ES-I3 (cell line): Measurements from ENCODE around the gene ABHD6.
"Not testable (repeated sequence)": the region's sequence is repeated elsewhere in the genome, so short reads cannot be mapped to it uniquely, and the experiment has no call there.

Experiments
- H3K36me3 ChIP-seq: 2 replicates; pipeline ENCODE4 v1.6.1; 2013; ENCODE audit warnings: mild to moderate bottlenecking, low read length, control low read depth, moderate library complexity; ENCODE audit not compliant: insufficient read depth
- H3K4me1 ChIP-seq: 2 replicates; pipeline ENCODE4 v1.6.1; 2013; ENCODE audit warnings: mild to moderate bottlenecking, control low read depth, low read length; ENCODE audit not compliant: insufficient read depth
- H3K9ac ChIP-seq: 2 replicates; pipeline ENCODE4 v1.6.1; 2013; ENCODE audit warnings: low read depth, mild to moderate bottlenecking, low read length, moderate library complexity
- H3K9me3 ChIP-seq: 2 replicates; pipeline ENCODE4 v1.6.1; 2013; ENCODE audit warnings: mild to moderate bottlenecking, low read length, moderate library complexity; ENCODE audit not compliant: control insufficient read depth, insufficient read depth

ABHD6 gene

GRCh38 chr3:58336135-58336882 lies 98.7 kb downstream of the ABHD6 start:
- Histone ChIP-seq H3K4me1 (peaks cover 8% of the 10 kb centered on the region), H3K36me3 (no peaks in the 10 kb centered on the region), H3K9me3 (no peaks in the 10 kb centered on the region), H3K9ac (no peak overlapping the region)

DNA sequence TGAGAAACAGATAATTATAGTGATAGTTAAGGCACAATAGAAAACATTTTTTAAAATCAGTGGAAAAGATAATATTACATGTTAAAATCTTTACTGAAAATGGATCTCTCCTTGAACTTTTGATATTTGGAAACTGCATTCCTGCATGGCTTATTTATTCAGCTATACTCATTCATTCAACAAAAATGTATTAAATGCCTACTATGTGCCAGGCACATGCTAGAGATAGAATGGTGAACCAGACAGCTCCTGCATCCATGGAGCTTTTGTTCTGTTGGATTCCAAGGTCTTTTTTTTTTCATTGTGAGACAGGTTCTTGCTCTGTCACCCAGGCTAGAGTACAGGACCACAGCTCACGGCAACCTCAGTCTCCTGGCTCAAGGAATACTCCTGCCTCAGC lies 99.6 kb downstream of the ABHD6 start:
- H3K4me1 ChIP-seq, result peaks cover 8% of the 10 kb centered on the region
- H3K9ac ChIP-seq, result no peak overlapping the region
- no peaks in the 10 kb centered on the region for H3K36me3 ChIP-seq
- no peaks in the 10 kb centered on the region for H3K9me3 ChIP-seq

- H3K9ac ChIP-seq, H3K36me3 ChIP-seq, H3K4me1 ChIP-seq, H3K9me3 ChIP-seq: not testable (repeated sequence)
Observed at GRCh38 chr3:58339146-58339545, 101.6 kb downstream of the ABHD6 start.

DNA sequence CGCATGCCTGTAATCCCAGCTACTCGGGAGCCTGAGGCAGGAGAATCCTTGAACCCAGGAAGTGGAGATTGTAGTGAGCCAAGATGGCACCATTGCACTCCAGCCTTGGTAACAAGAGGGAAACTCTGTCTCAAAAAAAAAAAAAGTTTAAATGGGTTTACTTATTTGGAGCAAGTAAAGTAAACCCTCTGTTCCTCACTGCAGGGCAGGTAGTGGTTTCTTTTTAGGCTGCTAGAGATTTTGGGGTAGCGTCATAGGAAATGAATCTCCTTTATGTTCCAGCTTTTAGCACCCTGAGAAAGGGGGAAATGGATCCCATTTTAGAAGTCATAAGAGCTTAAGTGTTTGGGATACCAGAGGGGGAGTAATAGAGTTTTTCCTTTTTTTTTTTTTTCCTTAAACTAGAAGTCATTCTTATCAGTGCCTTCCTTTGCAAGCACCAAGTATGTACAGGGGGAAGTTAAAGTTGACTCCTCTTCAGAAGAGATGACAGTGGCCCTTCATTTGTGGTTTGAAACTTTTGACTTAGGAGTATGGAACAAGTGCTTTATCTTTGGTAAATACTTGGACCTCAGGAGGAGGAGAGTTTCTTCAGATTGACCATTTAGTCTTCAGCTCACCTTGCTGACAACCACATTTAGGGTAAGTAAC lies 103.1 kb downstream of the ABHD6 start:
- Histone ChIP-seq H3K9ac (no peak overlapping the region), H3K36me3 (no peaks in the 10 kb centered on the region), H3K9me3 (no peaks in the 10 kb centered on the region), H3K4me1 (no peaks in the 10 kb centered on the region)

DNA sequence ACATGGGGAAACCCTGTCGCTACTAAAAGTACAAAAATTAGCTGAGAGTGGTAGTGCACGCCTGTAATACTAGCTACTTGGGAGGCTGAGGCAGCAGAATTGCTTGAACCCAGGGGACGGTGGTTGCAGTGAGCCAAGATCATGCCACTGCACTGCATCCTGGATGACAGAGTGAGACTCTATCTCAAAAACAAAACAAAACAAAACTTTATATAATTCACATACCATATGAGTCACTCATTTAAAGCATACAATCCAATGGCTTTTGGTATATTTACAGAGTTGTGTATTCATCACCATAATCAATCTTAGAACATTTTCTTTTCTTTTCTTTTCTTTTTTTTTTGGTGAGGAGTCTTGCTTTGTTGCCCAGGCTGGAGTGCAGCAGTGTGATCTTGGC lies 103.8 kb downstream of the ABHD6 start:
- no peaks in the 10 kb centered on the region for H3K4me1 ChIP-seq
- no peaks in the 10 kb centered on the region for H3K9me3 ChIP-seq
- no peak overlapping the region for H3K9ac ChIP-seq
- H3K36me3 ChIP-seq, result no peaks in the 10 kb centered on the region

DNA sequence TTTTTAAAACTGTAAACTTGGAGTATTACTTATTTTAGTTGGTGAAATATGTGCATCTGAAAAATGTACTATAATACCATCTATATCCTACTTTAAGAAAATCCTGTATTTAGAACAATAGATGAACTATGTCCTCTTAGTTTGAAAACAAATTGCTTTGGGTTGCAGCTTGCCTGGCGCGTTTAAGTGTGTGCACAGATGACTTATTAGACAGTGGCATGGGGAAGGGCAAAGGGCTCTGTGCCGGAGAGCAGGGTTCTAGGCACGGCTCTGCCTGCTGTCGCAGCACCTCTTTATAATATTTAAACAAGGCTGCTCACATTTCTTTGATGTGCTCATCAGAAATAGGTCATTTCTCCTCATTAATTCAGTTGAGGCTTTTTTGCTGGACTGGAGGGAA lies 105.1 kb downstream of the ABHD6 start:
- no peak overlapping the region for H3K9ac ChIP-seq
- H3K4me1 ChIP-seq, result no peaks in the 10 kb centered on the region
- no peaks in the 10 kb centered on the region for H3K36me3 ChIP-seq
- H3K9me3 ChIP-seq, result no peaks in the 10 kb centered on the region
